Testis (tissue), 3 donors: Measurements from ENCODE around the gene FOSL1. TPM values are rescaled to one million over a fixed set of nuclear protein-coding genes. Genes with fewer than 3 reads are reported as not detected.
A peak's percentile ranks its signal among the peaks of the same experiment; 100 is the strongest.

ENCODE experiments used
- DNase-seq: peaks from one replicate; pipeline ENCODE4 v3.0.0-alpha.2; 2019
- H3K27ac ChIP-seq, 2 donors: fragments of 200-600 bp; sonication (generic); one replicate each; pipeline ENCODE4 v1.5.1; 2019
- H3K27me3 ChIP-seq: fragments of 200-600 bp; sonication (generic); one replicate; pipeline ENCODE4 v1.5.1; 2019
- H3K36me3 ChIP-seq: fragments of 200-600 bp; sonication (generic); one replicate; pipeline ENCODE4 v1.5.1; 2017; ENCODE audit warnings: low read depth; ENCODE audit errors: missing control alignments
- H3K4me1 ChIP-seq: fragments of 200-600 bp; sonication (generic); one replicate; pipeline ENCODE4 v1.5.1; 2019
- H3K4me3 ChIP-seq, 2 donors: fragments of 200-600 bp; sonication (generic); one replicate each; pipeline ENCODE4 v1.5.1; 2017 to 2019
- H3K9me3 ChIP-seq: fragments of 200-600 bp; sonication (generic); one replicate; pipeline ENCODE4 v1.5.1; 2017
- POLR2A ChIP-seq: fragments of 450-650 bp; IDR thresholded peaks from one replicate; pipeline ENCODE4 v1.6.1; 2017; ENCODE audit warnings: antibody characterized with exemption, mild to moderate bottlenecking, moderate library complexity
- whole genome bisulfite sequencing, 2 donors: methylation state at CpG; one replicate each; pipeline ENCODE4 v1.1.5; 2018; 5-methylcytosine and 5-hydroxymethylcytosine counted together
- intact Hi-C: fragments of 100-400 bp; cut with DNase I; formaldehyde crosslinking; loops from one replicate; pipeline ENCODE4 v1.15.1; 2023; ENCODE audit warnings: low total_unique reads
- polyA plus RNA-seq: library from polyadenylated mRNA; stranded (reverse); fragments of 350-450 nt; fragmentation: Illumina TruSeq; extraction: RNeasy Lipid Tissue Mini Kit (QIAGEN cat#74804); gene quantifications from one replicate; pipeline ENCODE4 v1.2.3, GENCODE V29; 2014; ENCODE audit warnings: low read depth, low replicate concordance; ENCODE audit not compliant: insufficient read depth
- total RNA-seq, 2 donors: library from RNA; depleted of rRNA; stranded (reverse); fragments of >200 nt; gene quantifications; one replicate each; pipeline ENCODE4 v1.2.3, GENCODE V29; 2016
- TF ChIP-seq, protein P1 (sequence below), 3 experiments: fragments of 450-650 bp in 2 of 3; fragments of 200-600 bp in 1 of 3; sonication (generic) in 1 of 3; IDR thresholded peaks; one replicate each; pipeline ENCODE4 v1.5.1; 2016 to 2019; ENCODE audit warnings: antibody characterized with exemption in 3 of 3, mild to moderate bottlenecking in 2 of 3, moderate library complexity in 1 of 3

FOSL1 gene
- total and polyA plus RNA-seq, 3 donors from 2014 or later = 1.7 to 2.0 (median 1.7) TPM

DNA sequence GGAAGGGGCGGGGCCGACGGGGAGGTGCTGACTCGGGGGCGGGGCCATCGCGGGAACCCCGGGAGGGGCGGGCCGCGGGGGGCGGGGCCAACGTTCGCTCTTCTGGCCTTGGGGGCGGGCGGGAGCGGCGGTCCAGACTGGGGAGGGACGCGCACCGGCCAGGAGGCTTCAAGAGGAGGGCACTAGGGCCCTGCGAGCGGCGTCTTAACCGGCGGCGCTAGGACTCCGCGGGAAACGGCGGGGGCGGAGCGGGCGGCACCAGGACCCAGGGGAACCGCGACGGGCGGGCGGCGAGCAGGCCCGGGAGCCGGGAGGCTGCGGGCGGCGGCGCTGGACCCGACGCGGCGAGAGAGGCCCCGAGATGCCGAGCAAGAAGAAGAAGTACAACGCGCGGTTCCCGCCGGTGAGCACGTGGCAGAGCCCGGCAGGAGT lies 19.0 kb upstream of the FOSL1 start, which contains the start of gene DRAP1:
Gene DRAP1, plus strand, starts transcription at position 286 of the 432 bp plus-strand sequence. Its CDS starts 76 bp downstream, at position 362.
- 1% methylated on average over 53 of the region's 59 CpGs; no CpG with 5 or more reads in 1 of the 2 donors for WGBS, 2 donors
- Histone ChIP-seq H3K27me3 (no peaks in the 10 kb centered on the region), H3K9me3 (no peaks in the 10 kb centered on the region), H3K27ac (peak within 1 kb of the TSS; percentile 88 to 97), H3K36me3 (no peaks in the 10 kb centered on the region), H3K4me3 (peak within 1 kb of the TSS; percentile 98 to 100), H3K4me1 (peaks cover 45% of the 10 kb centered on the region)
- intact Hi-C loops = no loop called here
- TF ChIP-seq, protein P1, sequence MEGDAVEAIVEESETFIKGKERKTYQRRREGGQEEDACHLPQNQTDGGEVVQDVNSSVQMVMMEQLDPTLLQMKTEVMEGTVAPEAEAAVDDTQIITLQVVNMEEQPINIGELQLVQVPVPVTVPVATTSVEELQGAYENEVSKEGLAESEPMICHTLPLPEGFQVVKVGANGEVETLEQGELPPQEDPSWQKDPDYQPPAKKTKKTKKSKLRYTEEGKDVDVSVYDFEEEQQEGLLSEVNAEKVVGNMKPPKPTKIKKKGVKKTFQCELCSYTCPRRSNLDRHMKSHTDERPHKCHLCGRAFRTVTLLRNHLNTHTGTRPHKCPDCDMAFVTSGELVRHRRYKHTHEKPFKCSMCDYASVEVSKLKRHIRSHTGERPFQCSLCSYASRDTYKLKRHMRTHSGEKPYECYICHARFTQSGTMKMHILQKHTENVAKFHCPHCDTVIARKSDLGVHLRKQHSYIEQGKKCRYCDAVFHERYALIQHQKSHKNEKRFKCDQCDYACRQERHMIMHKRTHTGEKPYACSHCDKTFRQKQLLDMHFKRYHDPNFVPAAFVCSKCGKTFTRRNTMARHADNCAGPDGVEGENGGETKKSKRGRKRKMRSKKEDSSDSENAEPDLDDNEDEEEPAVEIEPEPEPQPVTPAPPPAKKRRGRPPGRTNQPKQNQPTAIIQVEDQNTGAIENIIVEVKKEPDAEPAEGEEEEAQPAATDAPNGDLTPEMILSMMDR (IDR thresholded peaks at IDR 0.05) = no peak
- TF ChIP-seq POLR2A = no peak
- DNase-seq = peak; percentile 99

DNA sequence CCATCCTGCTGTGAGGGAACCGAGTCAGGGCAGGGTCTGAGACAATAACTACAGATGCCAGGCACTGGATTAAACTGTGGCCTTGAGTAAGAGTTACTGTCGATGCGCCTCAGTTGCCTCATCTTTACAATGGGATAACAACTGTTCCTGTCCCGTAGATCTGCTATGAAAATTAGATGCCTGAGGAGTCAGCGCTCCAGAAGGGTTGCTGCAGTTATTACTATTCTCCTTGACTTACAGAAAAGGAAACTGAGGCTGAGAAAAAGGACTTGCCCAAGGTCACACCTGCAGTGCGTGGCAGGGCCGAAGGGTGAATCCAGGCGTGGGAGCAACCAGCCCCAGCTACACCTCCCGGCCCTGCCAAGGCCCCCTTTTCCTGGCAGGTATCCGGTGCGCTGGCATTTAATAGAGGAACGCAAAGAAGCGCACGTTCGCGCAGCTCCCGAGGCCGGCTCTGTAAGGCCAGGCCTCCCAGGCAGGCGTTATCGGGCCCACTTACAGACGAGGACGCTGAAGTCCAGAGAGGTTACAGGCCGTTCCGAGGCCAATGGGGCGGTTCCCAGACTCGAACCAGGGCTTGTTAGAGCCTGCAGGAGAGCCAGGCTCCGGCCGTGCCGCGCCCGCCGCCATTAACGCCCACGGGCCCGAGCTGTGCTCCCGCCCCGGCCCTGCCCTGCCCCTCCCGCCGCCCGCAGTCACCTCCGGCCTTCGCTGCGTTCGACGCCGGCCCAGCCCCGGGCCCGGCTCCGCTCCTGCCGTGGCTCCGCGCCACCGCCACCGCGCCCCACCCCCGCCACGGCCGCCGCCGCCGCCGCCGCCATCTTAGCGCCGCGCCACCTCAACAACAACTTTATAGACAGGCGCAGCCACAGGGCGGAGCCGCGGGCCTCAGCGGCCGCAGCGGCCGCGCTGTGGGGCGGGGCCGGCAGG lies 18.3 kb upstream of the FOSL1 start, which contains the start of gene C11orf68:
Gene C11orf68, minus strand, starts transcription at position 852 of the 930 bp plus-strand sequence. Its CDS starts 31 bp downstream, at position 821.
- intact Hi-C loops = no loop called here
- DNase-seq = peak; percentile 43
- H3K4me3 ChIP-seq = peak within 1 kb of the TSS; percentile 98 to 100
- TF ChIP-seq POLR2A = no peak
- TF ChIP-seq, protein P1 (IDR thresholded peaks at IDR 0.05) = no peak
- H3K36me3 ChIP-seq = no peaks in the 10 kb centered on the region
- peak within 1 kb of the TSS; percentile 88 to 97 for H3K27ac ChIP-seq
- H3K4me1 ChIP-seq = peaks cover 45% of the 10 kb centered on the region
- WGBS, 2 donors = 3 to 16% methylated on average over 4 to 42 of the region's 77 CpGs
- H3K9me3 ChIP-seq = no peaks in the 10 kb centered on the region
- no peaks in the 10 kb centered on the region for H3K27me3 ChIP-seq

DNA sequence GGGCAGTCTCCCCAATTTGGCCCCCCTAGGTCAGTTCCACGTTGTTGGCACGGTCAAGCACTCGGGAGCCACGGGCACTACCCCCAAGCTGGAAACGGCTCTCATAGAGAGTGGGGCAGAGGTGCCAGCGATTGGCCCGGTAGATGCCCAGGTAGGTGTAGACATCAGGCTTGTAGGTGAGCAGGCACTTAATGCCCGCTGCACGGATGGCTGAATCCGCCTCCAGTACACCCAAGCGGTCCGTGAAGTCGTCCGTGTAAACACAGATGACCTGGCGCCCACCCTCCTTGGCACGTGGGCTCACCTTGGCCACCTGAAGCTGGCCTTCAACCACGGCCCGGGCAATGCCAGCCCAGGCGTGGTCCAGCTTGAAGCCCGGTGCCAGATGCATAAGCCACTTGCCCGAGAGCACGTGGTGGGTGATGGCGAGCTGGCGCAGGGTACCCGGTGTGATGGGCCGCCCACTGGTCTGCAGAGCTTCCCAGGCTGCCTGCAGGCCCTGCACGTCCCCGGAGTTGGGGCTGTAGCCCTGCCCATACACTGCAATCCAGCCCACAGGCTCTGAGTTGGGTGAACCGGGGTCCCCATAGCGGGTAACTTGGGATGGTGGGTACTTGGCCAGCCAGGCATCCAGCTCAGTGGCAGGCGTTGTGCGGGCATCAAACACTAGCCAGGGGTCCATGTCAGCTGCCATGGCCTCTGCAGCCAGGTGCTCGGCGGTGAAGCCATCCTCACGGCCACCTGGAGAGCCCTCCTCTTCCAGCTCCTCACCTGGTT lies 17.4 kb upstream of the FOSL1 start:
- TF ChIP-seq POLR2A = no peak
- TF ChIP-seq, protein P1 (IDR thresholded peaks at IDR 0.05) = no peak
- 65 to 68% methylated on average over 8 to 35 of the region's 35 CpGs for WGBS, 2 donors
- no peak for DNase-seq
- Histone ChIP-seq H3K4me1 (peaks cover 45% of the 10 kb centered on the region), H3K27me3 (no peaks in the 10 kb centered on the region), H3K27ac (peak overlapping the region; percentile 80 to 97), H3K9me3 (no peaks in the 10 kb centered on the region), H3K4me3 (peak overlapping the region; percentile 98 to 100), H3K36me3 (no peaks in the 10 kb centered on the region)
- intact Hi-C loops = no loop called here

DNA sequence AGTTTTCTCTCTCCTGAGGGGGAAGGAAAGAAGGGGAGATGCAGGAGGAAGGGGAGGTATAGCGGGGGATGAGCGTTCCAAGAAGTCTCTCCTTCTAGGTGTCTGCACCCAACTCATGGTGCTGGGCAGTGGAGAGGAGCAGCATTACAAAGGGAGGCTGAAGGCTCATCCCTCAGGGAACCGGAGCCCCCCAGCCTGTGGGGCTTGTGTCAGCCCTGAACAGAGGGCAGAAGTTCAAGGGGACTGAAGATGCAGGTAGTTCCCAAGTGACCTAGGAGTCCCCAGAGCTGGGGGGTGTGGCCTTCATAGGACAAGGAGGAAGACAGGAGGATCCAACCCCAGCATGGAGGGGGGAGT lies 16.9 kb upstream of the FOSL1 start:
- no peaks in the 10 kb centered on the region for H3K36me3 ChIP-seq
- TF ChIP-seq, protein P1 (IDR thresholded peaks at IDR 0.05) = no peak
- TF ChIP-seq POLR2A = no peak
- intact Hi-C loops = no loop called here
- DNase-seq = no peak
- H3K27me3 ChIP-seq = no peaks in the 10 kb centered on the region
- peak overlapping the region in 1 of 2 donors; percentile 97 for H3K27ac ChIP-seq
- no peaks in the 10 kb centered on the region for H3K9me3 ChIP-seq
- H3K4me1 ChIP-seq = peaks cover 46% of the 10 kb centered on the region
- H3K4me3 ChIP-seq = no peak overlapping the region
- WGBS, 2 donors = 84 to 90% methylated on average over 3 of the region's 3 CpGs
